K562 (cell line): ENCODE measurements around the gene WNT7B. TPM values are rescaled to one million over a fixed set of nuclear protein-coding genes. Genes with fewer than 3 reads are reported as not detected.

ENCODE experiments used
- ATAC-seq: fragments of 200-7000 bp; cut with Tn5 transposase; 3 replicates; pipeline ENCODE4 v1.9.1; 2020; ENCODE audit warnings: moderate library complexity
- BruUV-seq: library from RNA; stranded (reverse); fragments of 400-500 nt; replicated peaks from 2 replicates; lab custom pipeline; 2021; lab: Mats Ljungman, UMichigan
- CTCF ChIA-PET: fragments of 300-600 bp; formaldehyde crosslinking; extraction: SDS; loops from one replicate; lab custom pipeline; 2021; ENCODE audit warnings: low intra/inter-chr PET ratio; lab: Yijun Ruan, JAX
- POLR2A ChIA-PET: fragments of 300-600, 350-650 bp; sonication (Branson Sonifier 250); formaldehyde crosslinking; extraction: SDS; loops from one replicate; lab custom pipeline; 2021; ENCODE audit warnings: antibody characterized with exemption, inconsistent platforms; lab: Yijun Ruan, JAX
- DNase-seq, 4 experiments: peaks; one replicate each; pipeline versions ENCODE4 v3.0.0 to v3.0.0-alpha.2; 2011 to 2018; ENCODE audit warnings: low spot score in 3 of 4, mixed read lengths in 3 of 4; ENCODE audit errors: extremely low read depth in 1 of 4
- FAIRE-seq: peaks from 2 replicates; lab custom pipeline; 2011; peaks lifted over from hg19 to GRCh38; lab: Jason Lieb, UNC
- H2AFZ ChIP-seq: 2 replicates; pipeline ENCODE4 v1.6.0; 2011; ENCODE audit warnings: low read depth, low read length, control low read depth, inconsistent platforms
- H3K27ac ChIP-seq: fragments of 200-600 bp; 3 replicates; pipeline ENCODE4 v1.8.0; 2011; ENCODE audit warnings: low read depth, mild to moderate bottlenecking, control low read depth, inconsistent platforms, low read length, moderate library complexity, mixed read lengths; ENCODE audit errors: extremely low read depth
- H3K27me3 ChIP-seq, 2 experiments: fragments of 300-600 bp in 1 of 2; 2 replicates in 1 of 2; 3 replicates in 1 of 2; pipeline versions ENCODE4 v1.6.0 to v1.8.0; 2011; ENCODE audit warnings: inconsistent platforms in 2 of 2, low read length in 2 of 2, mild to moderate bottlenecking in 1 of 2, mixed read lengths in 1 of 2, moderate library complexity in 1 of 2; ENCODE audit not compliant: control insufficient read depth in 2 of 2, insufficient read depth in 2 of 2
- H3K36me3 ChIP-seq: fragments of 300-600 bp; 3 replicates; pipeline ENCODE4 v1.8.0; 2011; ENCODE audit warnings: mild to moderate bottlenecking, low read length, inconsistent platforms; ENCODE audit not compliant: control insufficient read depth, insufficient read depth
- H3K4me1 ChIP-seq, 2 experiments: fragments of 200-600 bp in 1 of 2; replicated peaks in 1 of 2; 2 replicates in 1 of 2; 3 replicates in 1 of 2; pipeline versions ENCODE4 v1.5.1 to v1.8.0; 2011; ENCODE audit warnings: inconsistent platforms in 2 of 2, low read length in 2 of 2, mild to moderate bottlenecking in 1 of 2, mixed read lengths in 1 of 2, moderate library complexity in 1 of 2; ENCODE audit not compliant: control insufficient read depth in 2 of 2, insufficient read depth in 2 of 2
- H3K4me2 ChIP-seq: 2 replicates; pipeline ENCODE4 v1.6.1; 2011; ENCODE audit warnings: low read length, control low read depth, inconsistent platforms, mixed read lengths; ENCODE audit not compliant: insufficient read depth
- H3K4me3 ChIP-seq: fragments of 200-600 bp; sonication (generic), shearing (Covaris generic); 2 replicates; pipeline ENCODE4 v1.5.1; 2016; ENCODE audit warnings: control low read depth, inconsistent platforms
- H3K79me2 ChIP-seq: fragments of 200-600 bp; 3 replicates; pipeline ENCODE4 v1.8.0; 2011; ENCODE audit warnings: low read length, inconsistent platforms; ENCODE audit not compliant: control insufficient read depth, insufficient read depth
- H3K9ac ChIP-seq, 2 experiments: 2 replicates each; pipeline versions ENCODE4 v1.6.0 to v1.6.1; 2011; ENCODE audit warnings: low read depth in 2 of 2, low read length in 2 of 2, control low read depth in 1 of 2, inconsistent platforms in 1 of 2, mild to moderate bottlenecking in 1 of 2, mixed read lengths in 1 of 2; ENCODE audit not compliant: insufficient read depth in 1 of 2
- H3K9me1 ChIP-seq: one replicate; pipeline ENCODE4 v1.6.0; 2011; ENCODE audit warnings: inconsistent platforms, mild to moderate bottlenecking, low read length, moderate library complexity; ENCODE audit not compliant: control insufficient read depth, insufficient read depth
- H3K9me3 ChIP-seq: replicated peaks from 2 replicates; pipeline ENCODE4 v1.5.1; 2011; ENCODE audit warnings: low read depth, low read length, inconsistent platforms; ENCODE audit not compliant: control insufficient read depth, insufficient read depth
- H4K20me1 ChIP-seq: replicated peaks from 2 replicates; pipeline ENCODE4 v1.6.1; 2011; ENCODE audit warnings: low read length, inconsistent platforms, mixed read lengths; ENCODE audit not compliant: control insufficient read depth, insufficient read depth
- DIDO1 ChIP-seq: fragments of 450-650 bp; IDR thresholded peaks from 2 replicates; pipeline ENCODE4 v1.6.1; 2016; ENCODE audit warnings: low read depth, missing biosample characterization, missing genetic modification characterization
- EWSR1 ChIP-seq: fragments of 450-650 bp; IDR thresholded peaks from 2 replicates; pipeline ENCODE4 v1.6.1; 2018; ENCODE audit warnings: borderline replicate concordance, mild to moderate bottlenecking, low read depth, moderate library complexity; ENCODE audit not compliant: partially characterized antibody
- FOXJ3 ChIP-seq: sonication (generic); formaldehyde crosslinking; IDR thresholded peaks from 2 replicates; pipeline ENCODE4 v1.4.0; 2020; ENCODE audit warnings: mild to moderate bottlenecking, missing genetic modification reagents
- HNRNPLL ChIP-seq: fragments of 200-400 bp; formaldehyde crosslinking; IDR thresholded peaks from 2 replicates; pipeline ENCODE4 v1.6.1; 2017; ENCODE audit warnings: low read length, low read depth, mild to moderate bottlenecking; ENCODE audit not compliant: poor library complexity, severe bottlenecking
- HNRNPUL1 ChIP-seq: fragments of 200-400 bp; formaldehyde crosslinking; IDR thresholded peaks from 2 replicates; pipeline ENCODE4 v1.6.1; 2017; ENCODE audit warnings: low read length
- ILK ChIP-seq: fragments of 450-650 bp; IDR thresholded peaks from 2 replicates; pipeline ENCODE4 v1.6.1; 2016; ENCODE audit warnings: missing genetic modification characterization, low read depth, mild to moderate bottlenecking, missing compliant biosample characterization, moderate library complexity, borderline replicate concordance
- LCOR ChIP-seq: sonication (generic); formaldehyde crosslinking; IDR thresholded peaks from 2 replicates; pipeline ENCODE4 v1.8.0; 2022; ENCODE audit warnings: mild to moderate bottlenecking, missing genetic modification reagents
- POLR2H ChIP-seq: IDR thresholded peaks from 2 replicates; pipeline ENCODE4 v1.6.1; 2016; ENCODE audit warnings: missing genetic modification characterization, low read depth, mild to moderate bottlenecking, control low read depth, missing compliant biosample characterization, moderate library complexity
- SMAD4 ChIP-seq: fragments of 250-450 bp; sonication (Bioruptor Pico); conservative IDR thresholded peaks from 2 replicates; pipeline ENCODE4 v1.8.0; 2021; ENCODE audit warnings: inconsistent platforms, mild to moderate bottlenecking, moderate library complexity
- WGBS: fragments of 100-300 bp; shearing (Covaris generic); methylation state at CpG from one replicate; pipeline ENCODE4 v1.1.6; 2016; ENCODE audit warnings: low coverage, mixed read lengths; ENCODE audit not compliant: insufficient coverage; ENCODE audit errors: missing lambda C conversion rate; 5-methylcytosine and 5-hydroxymethylcytosine counted together
- in situ Hi-C: fragments of 300-500 bp; cut with MboI; formaldehyde crosslinking; loops from 4 replicates; pipeline ENCODE4 v1.15.0; 2018; ENCODE audit warnings: inconsistent platforms, mixed read lengths
- intact Hi-C: fragments of 100-400 bp; cut with micrococcal nuclease; formaldehyde crosslinking; loops from 2 replicates; pipeline ENCODE4 v1.14.2; 2022
- polyA plus RNA-seq, 8 experiments: library from polyadenylated mRNA; depleted of rRNA in 4 of 8; stranded (reverse) in 5 of 8; unstranded in 3 of 8; fragments of >200 nt; fragmentation: Nextera tagmentation in 2 of 8; fragmentation: Illumina TruSeq in 1 of 8; extraction: Ambion mirVana in 2 of 8; extraction: Trizol in 1 of 8; gene quantifications; 2 replicates each; pipeline versions ENCODE4 v1.2.1 to v1.2.3, GENCODE V29; 2011 to 2014; ENCODE audit warnings: inconsistent platforms in 1 of 8, missing spikeins in 1 of 8
- total RNA-seq, 7 experiments: library from RNA; depleted of rRNA in 6 of 7; stranded (reverse); fragments of >200 nt in 6 of 7; fragmentation: Illumina TruSeq in 2 of 7; extraction: Trizol in 2 of 7; gene quantifications; 2 replicates each; pipeline versions ENCODE4 v1.2.1 to v1.2.3, GENCODE V29; 2011 to 2021; ENCODE audit warnings: low replicate concordance in 1 of 7
- TF ChIP-seq, protein P1 (sequence below): sonication (generic); formaldehyde crosslinking; IDR thresholded peaks from 2 replicates; pipeline ENCODE4 v1.9.0; 2022; ENCODE audit warnings: mild to moderate bottlenecking, missing genetic modification reagents

Gene WNT7B
- total and polyA plus RNA-seq, 9 of the 15 experiments (the other 6 are each of a cell fraction or from before 2014, with no cell fraction given) = not detected

GRCh38 chr22:45953178-45953577 is 23.8 kb downstream of the WNT7B start:
- no peak for FAIRE-seq
- peaks cover 0 to 6% of the 10 kb centered on the region in 2 experiments; a peak in 2 of 5 replicates for H3K4me1 ChIP-seq
- no peak overlapping the region for H2AFZ ChIP-seq
- POLR2A ChIA-PET = interaction anchor here (1.1 kb wide), 1 partner anchor 17 kb away, joined by 3 read pairs; no protein-coding TSS in a partner anchor
- H3K9ac ChIP-seq = no peak overlapping the region
- TF ChIP-seq FOXJ3 (CRISPR knock-in tag) (no peak), ILK (no peak), DIDO1 (tag) (no peak), EWSR1 (no peak), POLR2H (tag) (no peak), SMAD4 (no peak), HNRNPLL (no peak), HNRNPUL1 (no peak), LCOR (no peak)
- TF ChIP-seq, protein P1, sequence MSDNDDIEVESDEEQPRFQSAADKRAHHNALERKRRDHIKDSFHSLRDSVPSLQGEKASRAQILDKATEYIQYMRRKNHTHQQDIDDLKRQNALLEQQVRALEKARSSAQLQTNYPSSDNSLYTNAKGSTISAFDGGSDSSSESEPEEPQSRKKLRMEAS (CRISPR knock-in tag) = no peak
- no peak overlapping the region for H3K4me3 ChIP-seq
- intact Hi-C loops (no loop called here), in situ Hi-C loops (no loop called here)
- ATAC-seq = no peak
- peaks cover 2 to 73% of the 10 kb centered on the region in 2 experiments for H3K27me3 ChIP-seq
- no peak overlapping the region for H3K4me2 ChIP-seq
- H4K20me1 ChIP-seq = 0 out of 2 replicates have a peak, but pooled peaks cover 5% of the 10 kb centered on the region
- no peak for DNase-seq
- H3K9me3 ChIP-seq = no peaks in the 10 kb centered on the region
- WGBS = 5% methylated on average over 13 of the region's 18 CpGs
- H3K9me1 ChIP-seq = no peaks in the 10 kb centered on the region
- no peak overlapping the region for H3K27ac ChIP-seq
- CTCF ChIA-PET = no interaction called here
- no peaks in the 10 kb centered on the region for H3K79me2 ChIP-seq
- H3K36me3 ChIP-seq = no peaks in the 10 kb centered on the region
- BruUV-seq = no TSS peak
